BLaER1 treated with 17β-estradiol and CSF1 and Interleukin-3, amounts not matched to agents 10 nM and 100 nM (cell line): Measurements from ENCODE around the gene PSMD11.
"Not testable (repeated sequence)": the region's sequence is repeated elsewhere in the genome, so short reads cannot be mapped to it uniquely, and the experiment has no call there.

Source experiments
- H3K27ac ChIP-seq, 11 experiments: shearing (Covaris generic); formaldehyde crosslinking; 2 replicates each; pipeline ENCODE4 v1.8.1; 2022
- H3K27me3 ChIP-seq, 11 experiments: shearing (Covaris generic); formaldehyde crosslinking; 2 replicates each; pipeline ENCODE4 v1.8.1; 2022
- H3K36me3 ChIP-seq, 11 experiments: shearing (Covaris generic); formaldehyde crosslinking; 2 replicates each; pipeline ENCODE4 v1.8.1; 2022
- H3K4me1 ChIP-seq, 10 experiments: shearing (Covaris generic); formaldehyde crosslinking; 2 replicates each; pipeline ENCODE4 v1.8.1; 2022
- H3K4me2 ChIP-seq, 11 experiments: shearing (Covaris generic); formaldehyde crosslinking; 2 replicates each; pipeline ENCODE4 v1.8.1; 2022
- H3K4me3 ChIP-seq, 10 experiments: shearing (Covaris generic); formaldehyde crosslinking; 2 replicates each; pipeline ENCODE4 v1.8.1; 2022
- H3K9ac ChIP-seq, 11 experiments: shearing (Covaris generic); formaldehyde crosslinking; 2 replicates each; pipeline ENCODE4 v1.8.1; 2022
- H3K9me3 ChIP-seq, 11 experiments: shearing (Covaris generic); formaldehyde crosslinking; replicated peaks in 1 of 11; 2 replicates each; pipeline ENCODE4 v1.8.1; 2022
- H4K20me1 ChIP-seq, 11 experiments: shearing (Covaris generic); formaldehyde crosslinking; 2 replicates each; pipeline ENCODE4 v1.8.1; 2022
- Cebpa-rat ChIP-seq, 11 experiments: shearing (Covaris generic); IDR thresholded peaks; 2 replicates each; pipeline ENCODE4 v1.8.1; 2022

PSMD11 gene

GRCh38 chr17:32445074-32445415, 735 bp downstream of the PSMD11 start:
- peaks cover 30 to 49% (median 35%) of the 10 kb centered on the region in 11 experiments for H3K36me3 ChIP-seq
- peak overlapping the region; percentile 90 to 99 (median 96) for H3K27ac ChIP-seq
- TF ChIP-seq Cebpa-rat (IDR thresholded peaks at IDR 0.05): no peak
- peaks cover 0 to 4% (median 0%) of the 10 kb centered on the region in 11 experiments; a peak in 1 of 22 replicates for H3K9me3 ChIP-seq
- H3K4me2 ChIP-seq: peak overlapping the region; percentile 76 to 97 (median 89)
- peak overlapping the region; percentile 95 to 100 (median 97) for H3K9ac ChIP-seq
- H3K4me1 ChIP-seq: peaks cover 20 to 31% (median 26%) of the 10 kb centered on the region in 10 experiments
- H4K20me1 ChIP-seq: peaks cover 10 to 56% (median 46%) of the 10 kb centered on the region in 11 experiments; a peak in 19 of 22 replicates
- peak overlapping the region; percentile 89 to 100 (median 97) for H3K4me3 ChIP-seq
- no peaks in the 10 kb centered on the region for H3K27me3 ChIP-seq

DNA sequence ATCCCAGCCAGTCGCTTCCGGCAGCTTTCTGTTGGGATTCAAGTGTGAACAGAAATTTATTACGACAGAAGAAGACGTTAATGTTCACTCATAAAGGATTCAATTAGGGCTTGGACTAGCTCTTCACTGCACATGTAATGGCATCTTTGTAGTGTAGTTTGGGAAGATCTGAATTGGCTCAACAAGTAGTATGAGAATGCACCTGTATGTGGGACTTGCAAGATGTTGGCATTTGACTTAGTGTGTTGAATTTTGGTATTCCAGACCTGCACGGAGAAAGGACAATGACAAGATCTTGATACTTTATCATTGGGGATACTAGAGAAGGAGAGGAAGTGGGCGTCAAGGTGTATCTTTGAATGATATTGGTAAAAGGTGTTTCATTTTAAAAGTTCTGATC, 1.2 kb downstream of the PSMD11 start:
- peaks cover 33 to 54% (median 39%) of the 10 kb centered on the region in 11 experiments for H3K36me3 ChIP-seq
- H3K4me3 ChIP-seq: peak overlapping the region; percentile 89 to 100 (median 97)
- H3K27ac ChIP-seq: peak overlapping the region in 10 of 11 experiments; percentile 93 to 99 (median 96); a peak in 19 of 22 replicates
- H3K9me3 ChIP-seq: peaks cover 0 to 4% (median 0%) of the 10 kb centered on the region in 11 experiments; a peak in 1 of 22 replicates
- peaks cover 10 to 61% (median 50%) of the 10 kb centered on the region in 11 experiments; a peak in 19 of 22 replicates for H4K20me1 ChIP-seq
- TF ChIP-seq Cebpa-rat (IDR thresholded peaks at IDR 0.05): no peak
- peak overlapping the region; percentile 76 to 97 (median 89) for H3K4me2 ChIP-seq
- H3K27me3 ChIP-seq: no peaks in the 10 kb centered on the region
- peak overlapping the region; percentile 95 to 100 (median 97) for H3K9ac ChIP-seq
- peaks cover 20 to 31% (median 26%) of the 10 kb centered on the region in 10 experiments for H3K4me1 ChIP-seq

GRCh38 chr17:32445971-32446370, 1.7 kb downstream of the PSMD11 start:
- Histone ChIP-seq H3K36me3 (peaks cover 38 to 58% (median 44%) of the 10 kb centered on the region in 11 experiments), H3K27ac (peak overlapping the region in 5 of 11 experiments; percentile 23 to 98 (median 38); a peak in 6 of 22 replicates), H3K27me3 (no peaks in the 10 kb centered on the region), H3K4me2 (peak overlapping the region; percentile 76 to 97 (median 89)), H3K9me3 (peaks cover 0 to 4% (median 0%) of the 10 kb centered on the region in 11 experiments; a peak in 1 of 22 replicates), H3K4me3 (peak overlapping the region; percentile 89 to 100 (median 97); a peak in 17 of 20 replicates), H4K20me1 (peaks cover 10 to 65% (median 55%) of the 10 kb centered on the region in 11 experiments; a peak in 20 of 22 replicates), H3K4me1 (peaks cover 20 to 31% (median 26%) of the 10 kb centered on the region in 10 experiments), H3K9ac (peak overlapping the region in 5 of 11 experiments; percentile 1 to 42 (median 21); a peak in 3 of 22 replicates)
- no peak for TF ChIP-seq Cebpa-rat (IDR thresholded peaks at IDR 0.05)

GRCh38 chr17:32446949-32447348, 2.6 kb downstream of the PSMD11 start:
- Histone ChIP-seq H3K9ac (peak overlapping the region in 1 of 11 experiments; percentile 30; a peak in 1 of 22 replicates), H3K4me2 (peak overlapping the region; percentile 51 to 97 (median 89); a peak in 18 of 22 replicates), H3K4me1 (peaks cover 20 to 31% (median 26%) of the 10 kb centered on the region in 10 experiments), H4K20me1 (peaks cover 11 to 75% (median 64%) of the 10 kb centered on the region in 11 experiments; a peak in 20 of 22 replicates), H3K27ac (0 out of 22 replicates have a peak overlapping the region, but pooled peaks of 1 of the 11 experiments have one; percentile 97), H3K9me3 (peaks cover 0 to 4% (median 0%) of the 10 kb centered on the region in 11 experiments; a peak in 1 of 22 replicates), H3K36me3 (peaks cover 48 to 68% (median 54%) of the 10 kb centered on the region in 11 experiments), H3K27me3 (no peaks in the 10 kb centered on the region), H3K4me3 (no peak overlapping the region; a peak in 1 of 20 replicates)
- no peak for TF ChIP-seq Cebpa-rat (IDR thresholded peaks at IDR 0.05)

DNA sequence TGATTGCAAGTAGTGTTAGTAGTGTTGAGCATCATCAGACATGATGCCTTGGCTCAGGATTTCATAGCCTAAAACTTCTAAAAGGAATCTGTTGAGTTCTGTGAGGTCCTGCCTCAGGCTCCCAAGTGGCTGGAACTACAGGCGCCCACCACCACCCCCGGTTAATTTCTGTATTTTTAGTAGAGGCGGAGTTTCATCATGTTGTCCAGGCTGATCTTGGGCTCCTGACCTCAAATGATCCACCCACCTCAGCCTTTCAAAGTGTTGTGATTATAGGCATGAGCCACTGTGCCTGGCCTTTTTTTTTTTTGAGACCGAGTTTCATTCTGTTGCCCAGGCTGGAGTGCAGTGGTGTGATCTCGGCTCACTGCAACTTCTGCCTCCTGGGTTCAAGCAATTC, 5.7 kb downstream of the PSMD11 start:
- Histone ChIP-seq H3K36me3 (peaks cover 78 to 98% (median 84%) of the 10 kb centered on the region in 11 experiments), H3K9ac (no peak overlapping the region), H4K20me1 (peaks cover 30 to 100% (median 89%) of the 10 kb centered on the region in 11 experiments; a peak in 20 of 22 replicates), H3K4me2 (no peak overlapping the region), H3K27ac (no peak overlapping the region), H3K27me3 (no peaks in the 10 kb centered on the region), H3K4me1 (peaks cover 19 to 28% (median 20%) of the 10 kb centered on the region in 10 experiments), H3K4me3 (no peak overlapping the region), H3K9me3 (no peaks in the 10 kb centered on the region)
- TF ChIP-seq Cebpa-rat (IDR thresholded peaks at IDR 0.05): no peak

DNA sequence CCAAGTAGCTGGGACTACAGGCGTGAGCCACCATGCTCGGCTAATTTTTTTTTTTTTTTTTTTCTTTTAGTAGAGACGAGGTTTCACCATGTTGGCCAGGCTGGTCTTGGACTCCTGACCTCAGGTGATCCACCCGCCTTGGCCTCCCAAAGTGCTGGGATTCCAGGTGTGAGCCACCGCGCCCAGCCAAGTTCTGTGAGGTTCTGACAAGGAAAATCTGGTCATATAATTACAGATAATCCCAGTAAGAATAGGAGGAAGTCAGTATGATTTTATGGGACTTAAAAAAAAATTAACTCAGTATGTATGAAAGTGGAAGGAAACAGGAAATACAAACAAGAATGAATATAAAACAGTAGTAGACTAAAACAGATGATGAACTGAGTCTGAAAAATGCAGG, 6.1 kb downstream of the PSMD11 start:
- H3K4me2 ChIP-seq, H3K27me3 ChIP-seq: not testable (repeated sequence)
- H4K20me1 ChIP-seq: peaks cover 30 to 100% (median 89%) of the 10 kb centered on the region in 11 experiments; a peak in 20 of 22 replicates

GRCh38 chr17:32451879-32452278, 7.6 kb downstream of the PSMD11 start:
- peaks cover 32 to 100% (median 84%) of the 10 kb centered on the region in 11 experiments; a peak in 20 of 22 replicates for H4K20me1 ChIP-seq
- H3K9me3 ChIP-seq: no peaks in the 10 kb centered on the region
- H3K4me3 ChIP-seq: no peak overlapping the region
- H3K27ac ChIP-seq: no peak overlapping the region
- no peaks in the 10 kb centered on the region for H3K27me3 ChIP-seq
- H3K4me1 ChIP-seq: peaks cover 2 to 11% (median 3%) of the 10 kb centered on the region in 10 experiments; a peak in 19 of 20 replicates
- peaks cover 95 to 100% (median 99%) of the 10 kb centered on the region in 11 experiments for H3K36me3 ChIP-seq
- H3K9ac ChIP-seq: no peak overlapping the region
- TF ChIP-seq Cebpa-rat (IDR thresholded peaks at IDR 0.05): no peak
- no peak overlapping the region for H3K4me2 ChIP-seq

More for the DNA sequence above, 6.1 kb downstream of the PSMD11 start:
- not testable (repeated sequence) for H3K9ac ChIP-seq, H3K9me3 ChIP-seq, H3K4me3 ChIP-seq, H3K27ac ChIP-seq
- peaks cover 82 to 100% (median 88%) of the 10 kb centered on the region in 11 experiments for H3K36me3 ChIP-seq
- H3K4me1 ChIP-seq: peaks cover 17 to 26% (median 18%) of the 10 kb centered on the region in 10 experiments

DNA sequence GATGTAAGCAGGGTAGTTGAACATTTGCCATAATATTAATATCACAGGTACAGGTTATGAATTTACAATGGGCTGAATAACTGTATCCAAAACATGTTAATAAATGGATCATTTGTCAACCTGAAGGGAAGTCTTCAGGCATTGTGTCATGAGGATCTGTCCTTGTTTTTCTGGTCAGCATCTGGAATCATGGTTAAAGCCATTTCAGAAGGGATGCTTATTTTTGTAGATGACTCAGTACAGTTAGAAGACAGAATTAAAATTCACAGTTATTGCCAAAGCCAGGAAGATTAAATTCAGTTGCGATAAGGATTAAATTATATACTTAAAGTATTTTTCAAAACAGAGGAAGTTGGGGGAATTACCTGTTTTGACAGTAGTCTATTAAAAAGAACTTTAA, 8.0 kb downstream of the PSMD11 start:
- Histone ChIP-seq H3K36me3 (peaks cover 96 to 100% (median 99%) of the 10 kb centered on the region in 11 experiments), H3K27me3 (no peaks in the 10 kb centered on the region), H3K4me3 (no peak overlapping the region), H3K27ac (no peak overlapping the region), H4K20me1 (peaks cover 36 to 100% (median 87%) of the 10 kb centered on the region in 11 experiments; a peak in 20 of 22 replicates), H3K4me2 (no peak overlapping the region), H3K4me1 (peaks cover 0 to 7% (median 0%) of the 10 kb centered on the region in 10 experiments; a peak in 5 of 20 replicates), H3K9ac (no peak overlapping the region), H3K9me3 (no peaks in the 10 kb centered on the region)
- no peak for TF ChIP-seq Cebpa-rat (IDR thresholded peaks at IDR 0.05)

- H3K9me3 ChIP-seq: no peaks in the 10 kb centered on the region
- no peaks in the 10 kb centered on the region for H3K27me3 ChIP-seq
- 0 out of 20 replicates have a peak, but pooled peaks cover 0 to 4% (median 0%) of the 10 kb centered on the region in 10 experiments for H3K4me1 ChIP-seq
- no peak overlapping the region for H3K9ac ChIP-seq
- H4K20me1 ChIP-seq: peaks cover 36 to 100% (median 90%) of the 10 kb centered on the region in 11 experiments; a peak in 20 of 22 replicates
- no peak overlapping the region for H3K4me3 ChIP-seq
- H3K4me2 ChIP-seq: no peak overlapping the region
- H3K27ac ChIP-seq: no peak overlapping the region
- TF ChIP-seq Cebpa-rat (IDR thresholded peaks at IDR 0.05): no peak
- H3K36me3 ChIP-seq: peaks cover 96 to 100% (median 99%) of the 10 kb centered on the region in 11 experiments
These were observed 9.1 kb downstream of the PSMD11 start for GRCh38 chr17:32453370-32453769.
